ENCODE data around the gene BYSL.
"Not testable (repeated sequence)": the region's sequence is repeated elsewhere in the genome, so short reads cannot be mapped to it uniquely, and the experiment has no call there.

Gene BYSL

GRCh38 chr6:41942067-41942851 lies 21.0 kb downstream of the BYSL start:
- no peak for DNase-seq

DNA sequence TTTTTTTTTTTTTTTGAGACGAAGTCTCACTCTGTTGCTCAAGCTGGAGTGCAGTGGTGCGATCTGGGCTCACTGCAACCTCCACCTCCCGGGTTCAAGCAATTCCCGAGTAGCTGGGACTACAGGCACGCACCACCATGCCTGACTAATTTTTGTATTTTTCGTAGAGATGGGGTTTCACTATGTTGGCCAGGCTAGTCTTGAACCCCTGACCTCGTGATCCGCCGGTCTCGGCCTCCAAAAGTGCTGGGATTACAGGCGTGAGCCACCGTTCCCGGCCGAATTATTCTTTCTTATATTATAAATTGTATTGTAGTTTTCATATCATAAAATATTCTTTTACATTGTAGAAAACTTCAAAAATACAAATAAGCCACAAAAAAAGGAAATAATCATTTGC lies 21.6 kb downstream of the BYSL start:
- DNase-seq = not testable (repeated sequence)

- DNase-seq = no peak
These were observed 22.2 kb downstream of the BYSL start for GRCh38 chr6:41943456-41943855.

- no peak for DNase-seq
These were observed 26.4 kb downstream of the BYSL start for GRCh38 chr6:41947581-41948220.

GRCh38 chr6:41954668-41955067 lies 33.4 kb downstream of the BYSL start:
- DNase-seq = no peak

DNA sequence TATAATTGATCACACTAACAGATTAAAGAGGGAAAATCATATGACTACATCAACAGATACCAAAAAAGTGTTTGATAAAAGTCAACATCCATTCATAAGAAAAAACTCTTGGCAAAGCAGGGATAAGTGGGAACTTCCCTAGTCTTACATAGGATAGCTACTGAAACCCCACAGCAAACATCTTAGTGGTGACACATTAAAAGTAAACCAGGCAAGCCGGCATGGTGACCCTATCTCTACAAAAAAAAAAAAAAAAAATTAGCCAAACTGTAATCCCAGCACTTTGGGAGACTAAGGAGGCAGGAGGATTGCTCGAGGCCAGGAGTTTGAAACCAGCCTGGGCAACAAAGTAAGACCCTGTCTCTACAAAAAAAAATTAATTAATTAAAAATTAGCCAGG lies 34.1 kb downstream of the BYSL start:
- no peak for DNase-seq

GRCh38 chr6:41957117-41957516 lies 35.8 kb downstream of the BYSL start:
- DNase-seq = no peak

- DNase-seq = peak; percentile 54
These were observed 36.9 kb downstream of the BYSL start for GRCh38 chr6:41958022-41958856.

DNA sequence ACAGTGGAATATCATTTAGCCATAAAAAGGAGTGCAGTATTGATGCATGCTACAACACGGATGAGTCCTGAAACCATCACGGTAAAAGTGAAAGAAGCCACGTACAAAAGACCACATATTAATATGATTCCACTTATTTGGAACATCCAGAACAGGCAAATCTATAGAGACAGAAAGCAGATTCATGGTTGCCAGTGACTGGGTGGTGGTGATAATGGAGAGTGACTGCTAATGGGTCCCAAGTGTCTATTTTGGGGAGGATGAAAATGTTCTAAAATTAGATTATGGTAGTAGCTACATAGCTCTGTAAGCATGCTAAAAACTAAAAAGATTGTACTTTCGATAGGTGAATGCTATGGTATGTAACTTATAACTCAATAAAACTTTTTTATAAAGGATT lies 38.7 kb downstream of the BYSL start:
- DNase-seq = no peak

DNA sequence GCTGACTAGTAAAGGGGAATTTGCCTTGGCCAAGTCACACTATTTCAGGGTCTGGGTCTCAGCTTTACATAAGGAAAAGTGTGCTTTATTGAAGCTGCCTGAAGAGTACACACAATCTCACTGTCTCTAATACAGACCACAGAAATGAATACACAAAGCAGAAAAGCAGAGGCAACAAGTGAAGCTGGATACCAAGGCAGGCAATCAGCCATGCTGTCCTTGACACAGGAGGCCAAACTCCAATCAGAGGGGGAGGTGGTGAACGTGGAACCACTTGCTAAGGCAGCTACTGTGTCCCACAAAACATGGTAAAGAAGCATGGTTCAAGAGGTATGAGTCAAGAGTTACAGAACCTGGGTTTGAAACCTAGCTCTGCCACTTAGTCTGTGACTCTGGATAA lies 42.1 kb downstream of the BYSL start:
- peak; percentile 30 for DNase-seq

GRCh38 chr6:41964201-41964887 lies 43.0 kb downstream of the BYSL start:
- no peak for DNase-seq

- DNase-seq = no peak
These were observed 44.3 kb downstream of the BYSL start for GRCh38 chr6:41965429-41966213.

DNA sequence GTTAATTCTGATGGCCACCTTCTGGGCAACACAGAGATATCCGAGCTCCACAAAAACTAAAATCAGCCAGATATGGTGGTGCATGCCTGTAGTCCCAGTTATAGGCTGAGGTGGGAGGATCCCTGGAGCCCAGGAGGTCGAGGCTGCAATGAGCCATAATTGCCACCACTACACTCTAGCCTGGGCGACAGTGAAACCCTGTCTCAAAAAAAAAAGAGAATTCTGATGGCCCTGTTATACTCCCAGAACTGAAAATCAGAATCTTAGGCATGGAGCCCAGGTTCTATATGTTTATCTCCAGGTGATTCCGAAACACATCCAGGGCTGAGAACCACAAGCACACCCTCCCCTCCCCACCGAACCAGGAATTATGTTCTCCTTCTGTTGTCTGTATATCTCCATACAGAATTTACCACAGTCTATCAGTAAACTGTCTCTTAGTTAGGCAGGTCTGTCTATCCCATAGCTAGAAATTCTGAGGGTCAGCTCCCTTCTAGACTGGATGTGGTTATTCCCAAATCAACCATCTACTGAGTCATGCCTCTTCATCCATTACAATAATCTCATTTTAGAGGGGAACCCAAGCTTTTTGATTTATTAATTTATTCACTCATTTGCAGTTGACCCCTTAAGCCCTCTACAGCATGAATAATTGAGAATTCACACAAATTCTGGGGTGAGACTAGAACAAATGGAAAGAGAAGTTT lies 45.1 kb downstream of the BYSL start:
- no peak for DNase-seq

DNA sequence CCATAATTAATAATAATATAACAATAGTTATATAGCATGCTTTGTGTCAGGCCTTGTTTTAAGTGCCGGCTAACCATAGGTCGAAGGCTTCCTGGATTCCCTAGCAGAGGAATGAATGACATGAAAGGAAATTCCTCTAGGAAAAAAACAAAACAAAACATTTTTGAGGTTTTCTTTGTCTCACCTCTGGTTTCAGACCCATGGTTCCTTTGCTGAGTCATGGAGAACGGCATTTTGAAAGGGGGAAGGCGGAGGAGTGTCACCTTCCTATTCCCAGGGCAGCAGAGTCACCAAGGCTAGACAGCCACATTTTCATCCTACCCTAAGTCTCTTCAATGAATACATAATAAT lies 45.6 kb downstream of the BYSL start:
- no peak for DNase-seq

DNA sequence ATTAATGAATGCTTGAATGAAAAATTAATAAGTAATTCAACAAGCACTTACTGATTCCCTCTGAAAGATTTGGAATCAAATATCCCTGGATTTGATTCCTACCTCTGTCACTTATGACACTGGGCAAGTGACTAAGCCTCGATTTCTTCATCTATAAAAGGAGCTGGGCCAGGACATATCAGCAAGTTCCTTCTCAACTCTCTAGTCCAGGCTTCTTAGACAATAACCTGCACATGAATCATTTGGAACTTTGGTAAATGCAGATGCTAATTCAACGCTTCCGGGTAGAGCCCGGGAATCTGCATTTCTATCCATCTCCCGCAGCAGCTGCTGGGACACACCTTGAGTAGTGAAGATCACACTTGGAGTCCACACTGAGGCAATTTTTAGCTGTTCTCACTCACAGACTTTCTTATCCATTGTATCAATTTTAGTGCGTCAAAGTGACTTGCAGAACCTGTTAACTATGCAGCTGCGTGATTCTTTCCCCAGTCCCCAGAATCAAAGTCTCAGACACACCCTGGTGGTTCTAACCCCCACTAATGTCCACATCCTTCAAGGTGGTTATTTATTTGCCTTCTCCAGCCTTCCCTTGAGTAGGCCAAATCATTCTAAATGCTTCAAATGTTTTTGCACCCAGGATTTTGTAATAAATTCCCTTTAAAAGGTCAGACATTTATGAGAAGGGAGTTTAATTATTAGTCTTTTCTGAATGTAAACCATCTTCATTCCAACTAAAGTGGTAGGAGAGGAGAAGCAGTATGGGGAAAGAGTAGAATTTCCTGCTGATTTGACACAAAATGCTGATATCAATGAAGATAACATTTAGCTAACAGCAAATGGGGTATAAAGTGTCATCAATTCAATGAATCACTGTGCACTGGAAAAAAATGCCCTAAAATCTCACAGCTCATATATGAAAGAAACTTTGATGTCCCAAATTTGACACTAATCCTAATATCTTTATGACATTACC lies 46.3 kb downstream of the BYSL start:
- DNase-seq = no peak

- DNase-seq = peak; percentile 79
These were observed 49.1 kb downstream of the BYSL start for GRCh38 chr6:41970436-41970846.

DNA sequence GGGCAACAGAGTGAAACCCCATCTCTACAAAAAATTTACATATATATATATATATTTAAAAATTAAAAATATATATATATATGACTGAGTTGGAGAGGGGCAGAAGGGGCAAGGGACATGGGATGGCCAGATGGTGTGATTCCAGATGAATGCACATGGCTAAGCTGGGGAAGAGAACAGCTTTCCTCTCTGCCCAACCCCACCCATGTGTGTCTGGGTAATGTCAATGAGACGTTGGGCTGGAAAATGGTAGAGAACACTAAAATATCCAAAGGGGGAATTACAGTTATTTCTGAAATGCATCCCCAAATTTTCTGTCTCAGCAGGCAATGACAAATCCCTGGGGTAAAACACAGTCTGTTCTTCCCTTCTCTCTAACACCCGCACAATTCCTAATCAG lies 51.5 kb downstream of the BYSL start:
- DNase-seq = no peak

DNA sequence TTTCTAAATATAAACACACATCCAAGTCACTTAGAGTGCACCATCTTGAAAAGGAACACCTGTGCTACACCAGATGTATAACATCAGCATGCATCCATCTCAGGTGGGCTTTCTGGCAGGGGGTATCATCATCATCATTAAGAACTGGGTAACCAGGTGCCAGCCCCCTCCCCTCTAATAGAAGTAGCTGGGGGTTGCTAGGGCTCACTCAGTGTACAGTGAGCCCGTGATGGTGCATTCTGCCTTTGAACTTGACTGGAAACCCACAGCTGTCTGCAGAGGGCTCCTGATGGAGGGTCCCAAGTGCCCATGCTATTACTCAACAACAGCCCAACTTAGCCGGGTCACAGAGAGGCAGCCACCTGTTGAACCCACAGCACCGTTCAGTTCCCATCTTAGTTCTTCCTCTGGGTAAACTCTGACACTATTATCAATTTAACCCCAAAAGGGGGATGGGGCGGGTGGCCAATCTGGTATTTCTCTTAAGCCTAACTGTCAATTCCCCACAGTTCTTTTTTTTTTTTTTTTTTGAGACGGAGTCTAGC lies 53.1 kb downstream of the BYSL start:
- DNase-seq = no peak

- DNase-seq = no peak
These were observed 54.0 kb downstream of the BYSL start for GRCh38 chr6:41975276-41975675.

Data from stimulated activated CD4-positive, alpha-beta T cell treated with anti-CD3 and anti-CD28 coated beads, Interleukin-1b, Interleukin-23, amount 100 ng/mL, for 48 hours (primary cell).